NCI-H1417 treated with DMSO at 0.1 percent for 48 hours (cell line): ENCODE measurements around the gene TIMM9.
"Not testable (repeated sequence)": the region's sequence is repeated elsewhere in the genome, so short reads cannot be mapped to it uniquely, and the experiment has no call there.

ENCODE experiments used
- DNase-seq: peaks from one replicate; lab custom pipeline; 2025; lab: John Stamatoyannopoulos, UW

TIMM9 gene

GRCh38 chr14:58427281-58428117 is at the start of gene TIMM9, which contains the start of gene KIAA0586:
TSS of gene TIMM9 (minus strand) at chr14:58427531. CDS start at chr14:58411945, 15,586 bp downstream.
TSS of gene KIAA0586 (plus strand) at chr14:58427719. CDS start at chr14:58428265, 546 bp downstream.
- DNase-seq: peak; percentile 91

- no peak for DNase-seq
Observed at GRCh38 chr14:58476320-58476719, 49.0 kb upstream of the TIMM9 start.

- DNase-seq: no peak
Observed at GRCh38 chr14:58469309-58469708, 42.0 kb upstream of the TIMM9 start.

GRCh38 chr14:58467575-58467974 is 40.2 kb upstream of the TIMM9 start:
- no peak for DNase-seq

- DNase-seq: no peak
Observed at GRCh38 chr14:58466459-58466858, 39.1 kb upstream of the TIMM9 start.

- DNase-seq: no peak
Observed at GRCh38 chr14:58465421-58465820, 38.1 kb upstream of the TIMM9 start.

- no peak for DNase-seq
Observed at GRCh38 chr14:58464652-58465051, 37.3 kb upstream of the TIMM9 start.

GRCh38 chr14:58463147-58463546 is 35.8 kb upstream of the TIMM9 start:
- DNase-seq: no peak

- no peak for DNase-seq
Observed at GRCh38 chr14:58460772-58461171, 33.4 kb upstream of the TIMM9 start.

GRCh38 chr14:58455593-58456265 is 28.4 kb upstream of the TIMM9 start:
- DNase-seq: no peak

- DNase-seq: no peak
Observed at GRCh38 chr14:58444627-58445026, 17.3 kb upstream of the TIMM9 start.

GRCh38 chr14:58439476-58439875 is 12.1 kb upstream of the TIMM9 start:
- no peak for DNase-seq

- no peak for DNase-seq
Observed at GRCh38 chr14:58430156-58430555, 2.8 kb upstream of the TIMM9 start.

- DNase-seq: peak; percentile 7
Observed at GRCh38 chr14:58428118-58428683, 870 bp upstream of the TIMM9 start.

- peak; percentile 84 for DNase-seq
Observed at GRCh38 chr14:58426670-58427280, 556 bp downstream of the TIMM9 start.

GRCh38 chr14:58416934-58417333 is 10.4 kb downstream of the TIMM9 start:
- not testable (repeated sequence) for DNase-seq

GRCh38 chr14:58415636-58416547 is 11.4 kb downstream of the TIMM9 start:
- no peak for DNase-seq

- DNase-seq: no peak
Observed at GRCh38 chr14:58414845-58415244, 12.5 kb downstream of the TIMM9 start.

GRCh38 chr14:58408681-58409215 is 18.6 kb downstream of the TIMM9 start:
- DNase-seq: no peak

- DNase-seq: no peak
Observed at GRCh38 chr14:58401587-58401986, 25.7 kb downstream of the TIMM9 start.

GRCh38 chr14:58398895-58399294 is 28.4 kb downstream of the TIMM9 start:
- no peak for DNase-seq
